HG03457 (cell line): ENCODE data around the gene CDKAL1.
"Not testable (repeated sequence)": the region's sequence is repeated elsewhere in the genome, so short reads cannot be mapped to it uniquely, and the experiment has no call there.

Source experiments
- ATAC-seq: cut with Tn5 transposase; IDR thresholded peaks from one replicate; pipeline ENCODE4 v1.9.1; 2021; ENCODE audit warnings: moderate number of reproducible peaks; ENCODE audit not compliant: unreplicated experiment

The CDKAL1 gene

GRCh38 chr6:20549398-20549797 lies 15.1 kb downstream of the CDKAL1 start:
- ATAC-seq: not testable (repeated sequence)

GRCh38 chr6:20554326-20554725 lies 20.1 kb downstream of the CDKAL1 start:
- no peak for ATAC-seq

- no peak for ATAC-seq
Measured at GRCh38 chr6:20554817-20555216, 20.6 kb downstream of the CDKAL1 start.

- ATAC-seq: no peak
Measured at GRCh38 chr6:20559924-20560551, 25.8 kb downstream of the CDKAL1 start.

- ATAC-seq: no peak
Measured at GRCh38 chr6:20563377-20563776, 29.1 kb downstream of the CDKAL1 start.

GRCh38 chr6:20564269-20564668 lies 30.0 kb downstream of the CDKAL1 start:
- no peak for ATAC-seq

- ATAC-seq: peak; percentile 59
Measured at GRCh38 chr6:20564777-20565176, 30.5 kb downstream of the CDKAL1 start.

GRCh38 chr6:20565342-20565741 lies 31.1 kb downstream of the CDKAL1 start:
- ATAC-seq: peak; percentile 8

- ATAC-seq: no peak
Measured at GRCh38 chr6:20566109-20566508, 31.9 kb downstream of the CDKAL1 start.

GRCh38 chr6:20569000-20569610 lies 34.8 kb downstream of the CDKAL1 start:
- no peak for ATAC-seq

- ATAC-seq: no peak
Measured at GRCh38 chr6:20571261-20571660, 37.0 kb downstream of the CDKAL1 start.

GRCh38 chr6:20572288-20572687 lies 38.0 kb downstream of the CDKAL1 start:
- no peak for ATAC-seq

GRCh38 chr6:20572940-20573339 lies 38.7 kb downstream of the CDKAL1 start:
- ATAC-seq: no peak

- ATAC-seq: no peak
Measured at GRCh38 chr6:20574355-20574754, 40.1 kb downstream of the CDKAL1 start.

- ATAC-seq: no peak
Measured at GRCh38 chr6:20575125-20575524, 40.9 kb downstream of the CDKAL1 start.

- no peak for ATAC-seq
Measured at GRCh38 chr6:20575704-20576451, 41.6 kb downstream of the CDKAL1 start.

- ATAC-seq: peak; percentile 59
Measured at GRCh38 chr6:20577173-20577688, 43.0 kb downstream of the CDKAL1 start.

- ATAC-seq: no peak
Measured at GRCh38 chr6:20581070-20581469, 46.8 kb downstream of the CDKAL1 start.

GRCh38 chr6:20582586-20583443 lies 48.6 kb downstream of the CDKAL1 start:
- no peak for ATAC-seq

GRCh38 chr6:20583444-20583800 lies 49.2 kb downstream of the CDKAL1 start:
- no peak for ATAC-seq

- ATAC-seq: no peak
Measured at GRCh38 chr6:20584100-20584731, 50.0 kb downstream of the CDKAL1 start.
